Body of pancreas (tissue), 4 donors: ENCODE data around the gene SEC14L6. TPM values are rescaled to one million over a fixed set of nuclear protein-coding genes. Genes with fewer than 3 reads are reported as not detected.
"Not testable (repeated sequence)": the region's sequence is repeated elsewhere in the genome, so short reads cannot be mapped to it uniquely, and the experiment has no call there.

ENCODE experiments used
- ATAC-seq: fragments of 150-250 bp; one replicate; pipeline ENCODE4 v1.9.1; 2016
- DNase-seq, 4 donors: peaks; one replicate each; pipeline ENCODE4 v3.0.0-alpha.2; 2019
- H3K27ac ChIP-seq, 4 donors: fragments of 200-600 bp; sonication (generic); 1 replicate in 3 of 4; 2 replicates in 1 of 4; pipeline versions ENCODE4 v1.5.1 to v1.6.1; 2016 to 2019; ENCODE audit warnings: mild to moderate bottlenecking in 1 of 4, mixed read lengths in 1 of 4, moderate library complexity in 1 of 4
- H3K27me3 ChIP-seq, 2 donors: fragments of 200-600 bp; sonication (generic); one replicate each; pipeline ENCODE4 v1.6.0; 2016; ENCODE audit warnings: mild to moderate bottlenecking in 1 of 2
- H3K36me3 ChIP-seq, 2 donors: fragments of 200-600 bp; sonication (generic); replicated peaks in 1 of 2; 2 replicates each; pipeline ENCODE4 v1.5.1; 2016; ENCODE audit warnings: low read depth in 2 of 2; ENCODE audit not compliant: insufficient read depth in 1 of 2
- H3K4me1 ChIP-seq: fragments of 200-600 bp; sonication (generic); one replicate; pipeline ENCODE4 v1.6.0; 2016
- H3K4me3 ChIP-seq, 2 donors: fragments of 200-600 bp; sonication (generic); 1 replicate in 1 of 2; 2 replicates in 1 of 2; pipeline ENCODE4 v1.5.1; 2016 to 2019
- H3K9me3 ChIP-seq, 3 donors: fragments of 200-600 bp; sonication (generic); 1 replicate in 2 of 3; 2 replicates in 1 of 3; pipeline ENCODE4 v1.5.1; 2016
- CTCF ChIP-seq, 7 experiments: fragments of 450-650 bp in 4 of 7; fragments of 200-600 bp in 3 of 7; sonication (generic) in 3 of 7; IDR thresholded peaks; one replicate each; pipeline ENCODE4 v1.5.1; 2016 to 2019; ENCODE audit warnings: antibody characterized with exemption in 7 of 7
- POLR2A ChIP-seq, 3 donors: fragments of 450-650 bp; IDR thresholded peaks; one replicate each; pipeline ENCODE4 v1.6.1; 2016; ENCODE audit warnings: antibody characterized with exemption in 3 of 3, mild to moderate bottlenecking in 2 of 3
- WGBS, 2 donors: methylation state at CpG; one replicate each; pipeline ENCODE4 v1.1.5; 2017; 5-methylcytosine and 5-hydroxymethylcytosine counted together
- intact Hi-C: fragments of 100-400 bp; cut with DNase I; formaldehyde crosslinking; loops from one replicate; pipeline ENCODE4 v1.15.1; 2023
- total RNA-seq, 2 donors: library from RNA; depleted of rRNA; stranded (reverse); fragments of >200 nt; gene quantifications; one replicate each; pipeline ENCODE4 v1.1.0, GENCODE V29; 2016

Gene SEC14L6
- total RNA-seq, 2 donors from 2014 or later, result 0.99 to 2.1 TPM

GRCh38 chr22:30564761-30565119 is 18.2 kb upstream of the SEC14L6 start:
- DNase-seq, result no peak
- ATAC-seq, result no peak

GRCh38 chr22:30564045-30564760 is 17.7 kb upstream of the SEC14L6 start:
- no peak for DNase-seq
- WGBS, 2 donors, result 82 to 83% methylated on average over 7 to 8 of the region's 8 CpGs
- no peaks in the 10 kb centered on the region for H3K36me3 ChIP-seq
- H3K4me3 ChIP-seq, result no peak overlapping the region
- ATAC-seq, result no peak
- H3K9me3 ChIP-seq, result no peaks in the 10 kb centered on the region
- H3K27me3 ChIP-seq, result no peaks in the 10 kb centered on the region
- intact Hi-C loops, result no loop called here
- no peak overlapping the region for H3K27ac ChIP-seq
- H3K4me1 ChIP-seq, result no peaks in the 10 kb centered on the region
- TF ChIP-seq CTCF (IDR thresholded peaks at IDR 0.05), result no peak
- no peak for TF ChIP-seq POLR2A (IDR thresholded peaks at IDR 0.05)

More at GRCh38 chr22:30564761-30565119, 18.2 kb upstream of the SEC14L6 start:
- Histone ChIP-seq H3K27me3 (no peaks in the 10 kb centered on the region), H3K27ac (no peak overlapping the region), H3K36me3 (no peaks in the 10 kb centered on the region), H3K9me3 (no peaks in the 10 kb centered on the region), H3K4me3 (no peak overlapping the region), H3K4me1 (no peaks in the 10 kb centered on the region)
- no peak for TF ChIP-seq POLR2A (IDR thresholded peaks at IDR 0.05)
- intact Hi-C loops, result no loop called here
- 55% methylated on average over 3 of the region's 3 CpGs; no CpG with 5 or more reads in 1 of the 2 donors for WGBS, 2 donors

GRCh38 chr22:30562366-30562765 is 15.8 kb upstream of the SEC14L6 start:
- TF ChIP-seq CTCF (IDR thresholded peaks at IDR 0.05) (no peak), POLR2A (IDR thresholded peaks at IDR 0.05) (no peak)
- Histone ChIP-seq H3K4me1 (no peaks in the 10 kb centered on the region), H3K4me3 (no peak overlapping the region), H3K36me3 (no peaks in the 10 kb centered on the region), H3K27me3 (no peaks in the 10 kb centered on the region), H3K9me3 (no peaks in the 10 kb centered on the region), H3K27ac (no peak overlapping the region)
- DNase-seq (no peak), ATAC-seq (no peak)
- intact Hi-C loops, result no loop called here
- 72 to 76% methylated on average over 4 to 6 of the region's 6 CpGs for WGBS, 2 donors

GRCh38 chr22:30561402-30562189 is 15.1 kb upstream of the SEC14L6 start:
- H3K9me3 ChIP-seq, result no peaks in the 10 kb centered on the region
- no peaks in the 10 kb centered on the region for H3K36me3 ChIP-seq
- no peaks in the 10 kb centered on the region for H3K27me3 ChIP-seq
- no peak overlapping the region for H3K27ac ChIP-seq
- TF ChIP-seq POLR2A (IDR thresholded peaks at IDR 0.05) (no peak), CTCF (IDR thresholded peaks at IDR 0.05) (no peak)
- no peak for DNase-seq
- H3K4me3 ChIP-seq, result no peak overlapping the region
- intact Hi-C loops, result no loop called here
- WGBS, 2 donors, result 74 to 75% methylated on average over 9 to 10 of the region's 10 CpGs
- ATAC-seq, result no peak
- no peaks in the 10 kb centered on the region for H3K4me1 ChIP-seq

GRCh38 chr22:30560643-30561202 is 14.2 kb upstream of the SEC14L6 start:
- peak overlapping the region in 1 of 4 donors; percentile 8 for H3K27ac ChIP-seq
- H3K4me1 ChIP-seq, H3K4me3 ChIP-seq, DNase-seq, H3K36me3 ChIP-seq, intact Hi-C loops, H3K9me3 ChIP-seq, H3K27me3 ChIP-seq, ATAC-seq: not testable (repeated sequence)
- WGBS, 2 donors, result 86 to 87% methylated on average over 10 to 11 of the region's 11 CpGs
